ENCODE data around the gene ONECUT1. TPM values are rescaled to one million over a fixed set of nuclear protein-coding genes. Genes with fewer than 3 reads are reported as not detected.
A peak's percentile ranks its signal among the peaks of the same experiment; 100 is the strongest.

Gene ONECUT1
- total and polyA plus RNA-seq, 2 of the 8 experiments (the other 6 are each of a cell fraction or from before 2014, with no cell fraction given) = 0.65 to 6.4 TPM

DNA sequence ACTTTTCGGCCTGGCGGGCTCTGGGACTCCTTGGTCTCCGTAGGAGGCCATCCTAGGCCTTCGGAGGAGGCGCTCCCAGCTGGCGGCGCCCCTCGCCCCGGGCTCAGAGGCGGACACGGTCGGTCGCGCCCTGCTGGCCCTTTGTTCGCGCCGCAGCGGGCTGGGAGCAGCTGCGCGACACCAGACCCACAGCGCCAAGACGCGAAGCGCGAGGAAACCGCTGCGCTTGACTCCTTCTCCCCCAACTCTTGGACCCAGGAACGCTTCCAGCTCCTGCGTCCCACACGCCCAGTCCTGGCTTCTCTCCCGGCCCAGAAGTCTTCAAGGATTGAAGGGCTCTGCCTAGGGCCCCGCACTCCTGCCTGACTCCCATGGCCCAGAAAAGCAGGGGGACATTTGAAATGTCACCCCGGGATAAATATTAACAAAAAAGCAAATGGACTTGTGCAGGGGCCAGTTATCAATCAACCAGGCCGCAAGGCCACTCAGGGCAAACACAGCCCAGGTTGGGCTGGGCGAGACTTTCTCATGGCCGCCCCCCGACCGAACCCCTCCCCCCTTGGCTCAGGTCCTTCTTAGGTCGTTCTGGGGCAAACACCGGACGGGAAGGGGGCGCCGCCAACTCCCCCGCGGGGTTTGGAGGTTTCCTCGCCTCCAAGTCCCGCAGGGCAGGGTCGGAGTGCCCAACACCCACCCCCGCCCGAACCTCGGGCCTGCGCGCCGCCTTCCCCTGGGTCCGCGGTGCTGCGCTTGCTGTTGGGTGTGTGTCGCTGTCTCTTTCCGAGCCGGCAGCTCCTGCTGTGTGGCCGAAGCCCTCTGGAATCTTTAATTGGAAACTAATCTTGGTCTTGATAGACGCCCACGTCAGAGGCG lies 5.1 kb downstream of the ONECUT1 start (continued):
- TF ChIP-seq CREB1 (IDR thresholded peaks at IDR 0.05) (no peak), RNF2 (IDR thresholded peaks at IDR 0.05; ENCODE audit: borderline replicate concordance, low read depth, low read length, missing control alignments, poor library complexity, severe bottlenecking) (peak; percentile 47), SIN3A (conservative IDR thresholded peaks at IDR 0.05 in 1 of 2, IDR thresholded peaks at IDR 0.05 in 1 of 2; ENCODE audit: low read depth in 1 of 2, low read length in 2 of 2) (0 out of 4 replicates have a peak, but pooled peaks of 1 of the 2 experiments have one; percentile 10), TEAD4 (IDR thresholded peaks at IDR 0.05; ENCODE audit: low read depth, low read length) (no peak)
